Uterus (tissue), 4 donors: ENCODE results near the gene SUCLG2. TPM values are rescaled to one million over a fixed set of nuclear protein-coding genes. Genes with fewer than 3 reads are reported as not detected.

Source experiments
- DNase-seq, 2 donors: peaks; one replicate each; pipeline ENCODE4 v3.0.0-alpha.2; 2019 to 2020
- H3K27ac ChIP-seq, 2 donors: fragments of 200-600 bp; sonication (generic); 1 replicate in 1 of 2; 2 replicates in 1 of 2; pipeline ENCODE4 v1.5.1; 2016 to 2018
- H3K27me3 ChIP-seq, 2 donors: fragments of 200-600 bp; sonication (generic); one replicate each; pipeline ENCODE4 v1.5.1; 2018 to 2019; ENCODE audit warnings: control low read depth in 1 of 2
- H3K36me3 ChIP-seq, 2 donors: fragments of 200-600 bp; sonication (generic); one replicate each; pipeline ENCODE4 v1.5.1; 2019; ENCODE audit warnings: control low read depth in 1 of 2
- H3K4me1 ChIP-seq, 2 donors: fragments of 200-600 bp; sonication (generic); one replicate each; pipeline ENCODE4 v1.5.1; 2018 to 2019; ENCODE audit warnings: control low read depth in 1 of 2
- H3K4me3 ChIP-seq, 2 donors: fragments of 200-600 bp; sonication (generic); 1 replicate in 1 of 2; 2 replicates in 1 of 2; pipeline ENCODE4 v1.5.1; 2018 to 2019; ENCODE audit warnings: mild to moderate bottlenecking in 1 of 2
- H3K9me3 ChIP-seq, 2 donors: fragments of 200-600 bp; sonication (generic); one replicate each; pipeline ENCODE4 v1.5.1; 2019; ENCODE audit warnings: control low read depth in 1 of 2
- CTCF ChIP-seq, 4 experiments: fragments of 200-600 bp in 2 of 4; fragments of 450-650 bp in 2 of 4; sonication (generic) in 2 of 4; IDR thresholded peaks; one replicate each; pipeline ENCODE4 v1.5.1; 2016 to 2019; ENCODE audit warnings: antibody characterized with exemption in 4 of 4, mild to moderate bottlenecking in 2 of 4, moderate library complexity in 1 of 4
- POLR2A ChIP-seq, 2 donors: fragments of 450-650 bp; IDR thresholded peaks; one replicate each; pipeline ENCODE4 v1.6.1; 2016; ENCODE audit warnings: antibody characterized with exemption in 2 of 2, mild to moderate bottlenecking in 1 of 2, moderate library complexity in 1 of 2
- intact Hi-C: fragments of 100-400 bp; cut with DNase I; formaldehyde crosslinking; loops from one replicate; pipeline ENCODE4 v1.15.1; 2023; ENCODE audit warnings: low total_unique reads
- total RNA-seq, 4 donors: library from RNA; depleted of rRNA in 3 of 4; stranded (reverse); fragments of >200 nt in 3 of 4; gene quantifications; one replicate each; pipeline versions ENCODE4 v1.1.0 to v1.2.4, GENCODE V29; 2014 to 2023
- donor health status: DM: yes; HTN: yes; CAD: no.

SUCLG2 gene
- total RNA-seq, 4 donors from 2014 or later: 30.5 to 77.0 (median 45.2) TPM

- no peak overlapping the region for H3K27ac ChIP-seq
- H3K4me3 ChIP-seq: no peak overlapping the region
These were observed 304.7 kb downstream of the SUCLG2 start for GRCh38 chr3:67349551-67350174.

GRCh38 chr3:67346081-67346480, 308.3 kb downstream of the SUCLG2 start:
- intact Hi-C loops: no loop called here
- Histone ChIP-seq H3K4me1 (no peaks in the 10 kb centered on the region), H3K4me3 (no peak overlapping the region), H3K27ac (no peak overlapping the region), H3K9me3 (no peaks in the 10 kb centered on the region), H3K36me3 (no peaks in the 10 kb centered on the region), H3K27me3 (no peaks in the 10 kb centered on the region)
- TF ChIP-seq POLR2A (IDR thresholded peaks at IDR 0.05) (no peak), CTCF (IDR thresholded peaks at IDR 0.05) (no peak)
- no peak for DNase-seq

More at GRCh38 chr3:67349551-67350174, 304.7 kb downstream of the SUCLG2 start:
- no peaks in the 10 kb centered on the region for H3K9me3 ChIP-seq
- no peaks in the 10 kb centered on the region for H3K4me1 ChIP-seq
- intact Hi-C loops: no loop called here
- TF ChIP-seq CTCF (IDR thresholded peaks at IDR 0.05): no peak
- TF ChIP-seq POLR2A (IDR thresholded peaks at IDR 0.05): no peak
- H3K27me3 ChIP-seq: no peaks in the 10 kb centered on the region
- DNase-seq: no peak
- H3K36me3 ChIP-seq: no peaks in the 10 kb centered on the region

GRCh38 chr3:67335813-67336212, 318.6 kb downstream of the SUCLG2 start:
- TF ChIP-seq POLR2A (IDR thresholded peaks at IDR 0.05) (no peak), CTCF (IDR thresholded peaks at IDR 0.05) (no peak)
- DNase-seq: no peak
- H3K36me3 ChIP-seq: no peaks in the 10 kb centered on the region
- intact Hi-C loops: no loop called here
- H3K9me3 ChIP-seq: peaks cover 0 to 9% of the 10 kb centered on the region in 2 donors
- H3K27ac ChIP-seq: no peak overlapping the region
- no peaks in the 10 kb centered on the region for H3K27me3 ChIP-seq
- no peaks in the 10 kb centered on the region for H3K4me1 ChIP-seq
- no peak overlapping the region for H3K4me3 ChIP-seq

- Histone ChIP-seq H3K4me3 (no peak overlapping the region), H3K4me1 (no peaks in the 10 kb centered on the region), H3K27me3 (no peaks in the 10 kb centered on the region), H3K9me3 (peaks cover 0 to 9% of the 10 kb centered on the region in 2 donors), H3K36me3 (no peaks in the 10 kb centered on the region), H3K27ac (no peak overlapping the region)
- DNase-seq: no peak
- TF ChIP-seq POLR2A (IDR thresholded peaks at IDR 0.05) (no peak), CTCF (IDR thresholded peaks at IDR 0.05) (no peak)
- intact Hi-C loops: no loop called here
These were observed 319.8 kb downstream of the SUCLG2 start for GRCh38 chr3:67334588-67334987.

GRCh38 chr3:67329358-67329757, 325.1 kb downstream of the SUCLG2 start:
- Histone ChIP-seq H3K27me3 (no peaks in the 10 kb centered on the region), H3K4me1 (no peaks in the 10 kb centered on the region), H3K36me3 (no peaks in the 10 kb centered on the region), H3K9me3 (no peaks in the 10 kb centered on the region), H3K27ac (no peak overlapping the region), H3K4me3 (no peak overlapping the region)
- intact Hi-C loops: no loop called here
- TF ChIP-seq CTCF (IDR thresholded peaks at IDR 0.05) (no peak), POLR2A (IDR thresholded peaks at IDR 0.05) (no peak)
- DNase-seq: no peak
